ENCODE data around the gene FHDC1. TPM values are rescaled to one million over a fixed set of nuclear protein-coding genes. Genes with fewer than 3 reads are reported as not detected.

FHDC1 gene
- total RNA-seq, 1 donor from 2014 or later = 25.7 TPM

- DNase-seq = no peak
- peaks cover 12% of the 10 kb centered on the region for H3K4me1 ChIP-seq
- peak; percentile 25 for ATAC-seq
- TF ChIP-seq, protein P1, sequence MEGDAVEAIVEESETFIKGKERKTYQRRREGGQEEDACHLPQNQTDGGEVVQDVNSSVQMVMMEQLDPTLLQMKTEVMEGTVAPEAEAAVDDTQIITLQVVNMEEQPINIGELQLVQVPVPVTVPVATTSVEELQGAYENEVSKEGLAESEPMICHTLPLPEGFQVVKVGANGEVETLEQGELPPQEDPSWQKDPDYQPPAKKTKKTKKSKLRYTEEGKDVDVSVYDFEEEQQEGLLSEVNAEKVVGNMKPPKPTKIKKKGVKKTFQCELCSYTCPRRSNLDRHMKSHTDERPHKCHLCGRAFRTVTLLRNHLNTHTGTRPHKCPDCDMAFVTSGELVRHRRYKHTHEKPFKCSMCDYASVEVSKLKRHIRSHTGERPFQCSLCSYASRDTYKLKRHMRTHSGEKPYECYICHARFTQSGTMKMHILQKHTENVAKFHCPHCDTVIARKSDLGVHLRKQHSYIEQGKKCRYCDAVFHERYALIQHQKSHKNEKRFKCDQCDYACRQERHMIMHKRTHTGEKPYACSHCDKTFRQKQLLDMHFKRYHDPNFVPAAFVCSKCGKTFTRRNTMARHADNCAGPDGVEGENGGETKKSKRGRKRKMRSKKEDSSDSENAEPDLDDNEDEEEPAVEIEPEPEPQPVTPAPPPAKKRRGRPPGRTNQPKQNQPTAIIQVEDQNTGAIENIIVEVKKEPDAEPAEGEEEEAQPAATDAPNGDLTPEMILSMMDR (IDR thresholded peaks at IDR 0.05) = no peak
- intact Hi-C loops (cut with DNase I) = no loop called here
- no peaks in the 10 kb centered on the region for H3K9me3 ChIP-seq
- H3K27ac ChIP-seq = no peak overlapping the region
- H3K27me3 ChIP-seq = no peaks in the 10 kb centered on the region
- H3K36me3 ChIP-seq = peaks cover 10% of the 10 kb centered on the region
- no peak overlapping the region for H3K4me3 ChIP-seq
These were observed 37.7 kb downstream of the FHDC1 start for GRCh38 chr4:152973629-152974467.

DNA sequence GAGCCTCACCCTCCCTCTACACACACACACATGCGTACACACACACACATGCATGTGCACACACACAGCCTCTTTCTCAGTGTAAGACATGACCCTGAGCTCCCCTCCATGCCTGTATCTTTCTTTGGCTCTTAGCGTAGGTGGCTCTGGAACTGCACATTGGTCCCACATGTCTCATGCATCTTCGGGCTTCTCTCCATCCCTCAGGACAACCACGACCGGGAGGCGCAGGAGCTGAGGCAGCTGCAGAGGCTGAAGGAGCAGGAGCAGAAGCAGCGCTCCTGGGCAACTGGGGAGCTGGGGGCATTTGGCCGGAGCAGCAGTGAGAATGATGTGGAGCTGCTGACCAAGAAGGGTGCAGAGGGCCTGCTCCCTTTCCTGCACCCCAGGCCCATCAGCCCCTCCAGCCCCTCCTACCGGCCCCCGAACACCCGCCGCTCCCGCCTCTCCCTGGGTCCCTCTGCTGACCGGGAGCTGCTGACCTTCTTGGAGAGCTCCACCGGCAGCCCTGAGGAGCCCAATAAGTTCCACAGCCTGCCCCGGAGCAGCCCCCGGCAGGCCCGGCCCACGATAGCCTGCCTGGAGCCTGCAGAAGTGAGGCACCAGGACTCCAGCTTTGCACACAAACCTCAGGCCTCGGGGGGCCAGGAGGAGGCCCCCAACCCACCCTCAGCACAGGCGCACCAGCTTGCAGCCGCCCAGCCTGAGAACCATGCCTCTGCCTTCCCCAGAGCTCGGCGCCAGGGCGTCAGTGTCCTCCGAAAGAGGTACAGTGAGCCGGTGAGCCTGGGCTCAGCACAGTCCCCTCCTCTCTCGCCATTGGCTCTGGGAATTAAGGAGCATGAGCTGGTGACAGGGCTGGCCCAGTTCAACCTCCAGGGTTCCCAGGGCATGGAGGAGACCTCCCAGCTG, 38.6 kb downstream of the FHDC1 start:
- DNase-seq = no peak
- ATAC-seq = no peak
- H3K9me3 ChIP-seq = no peaks in the 10 kb centered on the region
- TF ChIP-seq, protein P1 (IDR thresholded peaks at IDR 0.05) = no peak
- no peak overlapping the region for H3K27ac ChIP-seq
- intact Hi-C loops (cut with DNase I) = no loop called here
- H3K4me1 ChIP-seq = peaks cover 7% of the 10 kb centered on the region
- no peak overlapping the region for H3K4me3 ChIP-seq
- H3K36me3 ChIP-seq = peaks cover 10% of the 10 kb centered on the region
- no peaks in the 10 kb centered on the region for H3K27me3 ChIP-seq

- ATAC-seq (no peak), DNase-seq (no peak)
- H3K9me3 ChIP-seq = no peaks in the 10 kb centered on the region
- no peak overlapping the region for H3K4me3 ChIP-seq
- no peak overlapping the region for H3K27ac ChIP-seq
- no peaks in the 10 kb centered on the region for H3K4me1 ChIP-seq
- H3K27me3 ChIP-seq = no peaks in the 10 kb centered on the region
- TF ChIP-seq, protein P1 (IDR thresholded peaks at IDR 0.05) = no peak
- intact Hi-C loops (cut with DNase I) = no loop called here
- peaks cover 10% of the 10 kb centered on the region for H3K36me3 ChIP-seq
These were observed 39.5 kb downstream of the FHDC1 start for GRCh38 chr4:152975380-152976211.

DNA sequence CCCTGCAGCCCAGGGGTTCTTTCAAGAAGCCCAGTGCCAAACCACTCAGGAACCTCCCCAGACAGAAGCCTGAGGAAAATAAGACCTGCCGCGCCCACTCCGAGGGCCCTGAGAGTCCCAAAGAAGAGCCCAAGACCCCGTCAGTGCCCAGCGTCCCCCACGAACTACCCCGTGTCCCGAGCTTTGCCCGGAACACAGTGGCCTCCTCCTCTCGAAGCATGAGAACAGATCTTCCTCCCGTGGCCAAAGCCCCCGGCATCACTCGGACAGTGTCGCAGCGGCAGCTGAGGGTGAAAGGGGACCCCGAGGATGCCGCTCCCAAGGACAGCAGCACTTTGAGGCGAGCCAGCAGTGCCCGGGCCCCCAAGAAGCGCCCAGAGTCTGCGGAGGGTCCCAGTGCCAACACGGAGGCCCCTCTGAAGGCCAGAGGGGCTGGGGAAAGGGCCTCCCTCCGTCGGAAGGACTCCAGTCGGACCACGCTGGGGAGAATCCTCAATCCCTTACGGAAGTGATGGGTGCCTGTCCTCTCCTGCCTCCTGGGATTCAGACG, 40.2 kb downstream of the FHDC1 start:
- Histone ChIP-seq H3K36me3 (peaks cover 10% of the 10 kb centered on the region), H3K4me1 (no peaks in the 10 kb centered on the region), H3K9me3 (no peaks in the 10 kb centered on the region), H3K27ac (no peak overlapping the region), H3K27me3 (no peaks in the 10 kb centered on the region), H3K4me3 (no peak overlapping the region)
- ATAC-seq (no peak), DNase-seq (no peak)
- TF ChIP-seq, protein P1 (IDR thresholded peaks at IDR 0.05) = no peak
- intact Hi-C loops (cut with DNase I) = no loop called here

- DNase-seq (no peak), ATAC-seq (no peak)
- intact Hi-C loops (cut with DNase I) = no loop called here
- H3K27ac ChIP-seq = no peak overlapping the region
- no peak overlapping the region for H3K4me3 ChIP-seq
- no peaks in the 10 kb centered on the region for H3K9me3 ChIP-seq
- no peaks in the 10 kb centered on the region for H3K27me3 ChIP-seq
- no peaks in the 10 kb centered on the region for H3K36me3 ChIP-seq
- TF ChIP-seq, protein P1 (IDR thresholded peaks at IDR 0.05) = no peak
- no peaks in the 10 kb centered on the region for H3K4me1 ChIP-seq
These were observed 43.7 kb downstream of the FHDC1 start for GRCh38 chr4:152979731-152980330.
